GM19035 (cell line): Measurements from ENCODE around the gene PLXNA4.

ENCODE experiments used
- ATAC-seq: cut with Tn5 transposase; IDR thresholded peaks from one replicate; pipeline ENCODE4 v1.9.1; 2021; ENCODE audit not compliant: unreplicated experiment

Gene PLXNA4

GRCh38 chr7:132371948-132372347 lies 204.3 kb downstream of the PLXNA4 start:
- no peak for ATAC-seq

GRCh38 chr7:132368246-132368900 lies 207.9 kb downstream of the PLXNA4 start:
- ATAC-seq: no peak

GRCh38 chr7:132367795-132368194 lies 208.5 kb downstream of the PLXNA4 start:
- ATAC-seq: no peak

GRCh38 chr7:132367004-132367403 lies 209.3 kb downstream of the PLXNA4 start:
- no peak for ATAC-seq

- no peak for ATAC-seq
These were observed 212.0 kb downstream of the PLXNA4 start for GRCh38 chr7:132364226-132364625.

GRCh38 chr7:132362059-132362458 lies 214.2 kb downstream of the PLXNA4 start:
- no peak for ATAC-seq

GRCh38 chr7:132361146-132361545 lies 215.1 kb downstream of the PLXNA4 start:
- ATAC-seq: no peak

GRCh38 chr7:132359743-132360142 lies 216.5 kb downstream of the PLXNA4 start:
- no peak for ATAC-seq

GRCh38 chr7:132355048-132355447 lies 221.2 kb downstream of the PLXNA4 start:
- no peak for ATAC-seq

GRCh38 chr7:132354527-132354926 lies 221.7 kb downstream of the PLXNA4 start:
- ATAC-seq: no peak

- no peak for ATAC-seq
These were observed 222.3 kb downstream of the PLXNA4 start for GRCh38 chr7:132353936-132354335.

- no peak for ATAC-seq
These were observed 223.5 kb downstream of the PLXNA4 start for GRCh38 chr7:132352800-132353199.

- ATAC-seq: no peak
These were observed 224.2 kb downstream of the PLXNA4 start for GRCh38 chr7:132351954-132352499.

GRCh38 chr7:132350741-132351140 lies 225.5 kb downstream of the PLXNA4 start:
- ATAC-seq: no peak

- ATAC-seq: no peak
These were observed 227.2 kb downstream of the PLXNA4 start for GRCh38 chr7:132349075-132349474.

- no peak for ATAC-seq
These were observed 227.9 kb downstream of the PLXNA4 start for GRCh38 chr7:132348341-132348740.

GRCh38 chr7:132347858-132348257 lies 228.4 kb downstream of the PLXNA4 start:
- no peak for ATAC-seq

- ATAC-seq: no peak
These were observed 229.1 kb downstream of the PLXNA4 start for GRCh38 chr7:132347123-132347522.

- ATAC-seq: no peak
These were observed 230.6 kb downstream of the PLXNA4 start for GRCh38 chr7:132345543-132346129.

GRCh38 chr7:132345030-132345429 lies 231.2 kb downstream of the PLXNA4 start:
- ATAC-seq: no peak

- no peak for ATAC-seq
These were observed 233.1 kb downstream of the PLXNA4 start for GRCh38 chr7:132343199-132343598.

- no peak for ATAC-seq
These were observed 238.7 kb downstream of the PLXNA4 start for GRCh38 chr7:132337450-132338080.
